HEK293 (cell line): Measurements from ENCODE around the gene CALM3.

ENCODE experiments used
- KLF1 ChIP-seq: fragments of 450-650 bp; formaldehyde crosslinking; IDR thresholded peaks from 2 replicates; pipeline ENCODE4 v1.5.1; 2016; ENCODE audit warnings: missing biosample characterization, missing genetic modification characterization
- RBAK ChIP-seq: fragments of 450-650 bp; formaldehyde crosslinking; IDR thresholded peaks from 2 replicates; pipeline ENCODE4 v1.5.1; 2016; ENCODE audit warnings: missing biosample characterization, missing genetic modification characterization
- SCRT2 ChIP-seq: fragments of 450-650 bp; formaldehyde crosslinking; IDR thresholded peaks from 2 replicates; pipeline ENCODE4 v1.5.1; 2016; ENCODE audit warnings: missing biosample characterization, missing genetic modification characterization
- ZBTB10 ChIP-seq: fragments of 450-650 bp; formaldehyde crosslinking; IDR thresholded peaks from 2 replicates; pipeline ENCODE4 v1.5.1; 2016; ENCODE audit warnings: missing biosample characterization, missing genetic modification characterization
- ZEB2 ChIP-seq: fragments of 450-650 bp; formaldehyde crosslinking; IDR thresholded peaks from 2 replicates; pipeline ENCODE4 v1.5.1; 2016; ENCODE audit warnings: missing biosample characterization, missing genetic modification characterization
- ZIC2 ChIP-seq: fragments of 450-650 bp; formaldehyde crosslinking; IDR thresholded peaks from 2 replicates; pipeline ENCODE4 v1.5.1; 2016; ENCODE audit warnings: missing biosample characterization, missing genetic modification characterization
- ZNF114 ChIP-seq: fragments of 450-650 bp; formaldehyde crosslinking; IDR thresholded peaks from 2 replicates; pipeline ENCODE4 v1.5.0; 2017; ENCODE audit warnings: missing biosample characterization, missing genetic modification characterization
- ZNF169 ChIP-seq: fragments of 450-650 bp; formaldehyde crosslinking; IDR thresholded peaks from 2 replicates; pipeline ENCODE4 v1.5.1; 2016; ENCODE audit warnings: missing biosample characterization, missing genetic modification characterization
- ZNF501 ChIP-seq: fragments of 450-650 bp; formaldehyde crosslinking; IDR thresholded peaks from 2 replicates; pipeline ENCODE4 v1.5.1; 2016; ENCODE audit warnings: missing biosample characterization, missing genetic modification characterization
- ZNF548 ChIP-seq: fragments of 450-650 bp; formaldehyde crosslinking; IDR thresholded peaks from 2 replicates; pipeline ENCODE4 v1.5.1; 2016; ENCODE audit warnings: missing biosample characterization, missing genetic modification characterization
- ZNF585B ChIP-seq: fragments of 450-650 bp; formaldehyde crosslinking; IDR thresholded peaks from 2 replicates; pipeline ENCODE4 v1.5.1; 2016; ENCODE audit warnings: missing biosample characterization, missing genetic modification characterization
- ZNF610 ChIP-seq: fragments of 450-650 bp; formaldehyde crosslinking; IDR thresholded peaks from 2 replicates; pipeline ENCODE4 v1.5.1; 2016; ENCODE audit warnings: missing biosample characterization, missing genetic modification characterization, borderline replicate concordance
- ZNF623 ChIP-seq: fragments of 450-650 bp; formaldehyde crosslinking; IDR thresholded peaks from 2 replicates; pipeline ENCODE4 v1.5.1; 2016; ENCODE audit warnings: missing biosample characterization, missing genetic modification characterization
- ZNF626 ChIP-seq: fragments of 450-650 bp; sonication (Bioruptor Pico); formaldehyde crosslinking; IDR thresholded peaks from 2 replicates; pipeline ENCODE4 v1.5.1; 2018; ENCODE audit warnings: missing biosample characterization, missing genetic modification characterization, inconsistent platforms
- ZNF664 ChIP-seq: fragments of 450-650 bp; formaldehyde crosslinking; IDR thresholded peaks from 2 replicates; pipeline ENCODE4 v1.5.1; 2016; ENCODE audit warnings: missing biosample characterization, missing genetic modification characterization
- TF ChIP-seq, protein P1 (sequence below): fragments of 450-650 bp; formaldehyde crosslinking; IDR thresholded peaks from 2 replicates; pipeline ENCODE4 v1.5.1; 2016; ENCODE audit warnings: missing biosample characterization, missing genetic modification characterization
- TF ChIP-seq, protein P2 (sequence below): fragments of 450-650 bp; formaldehyde crosslinking; conservative IDR thresholded peaks from 2 replicates; pipeline ENCODE4 v1.5.1; 2016; ENCODE audit warnings: low read depth, missing biosample characterization, missing genetic modification characterization
- TF ChIP-seq, protein P3 (sequence below): fragments of 450-650 bp; formaldehyde crosslinking; IDR thresholded peaks from 2 replicates; pipeline ENCODE4 v1.5.1; 2016; ENCODE audit warnings: missing biosample characterization, missing genetic modification characterization, borderline replicate concordance
- TF ChIP-seq, protein P4 (sequence below): sonication (generic); formaldehyde crosslinking; IDR thresholded peaks from 2 replicates; pipeline ENCODE4 v1.8.1; 2022; ENCODE audit warnings: mild to moderate bottlenecking, moderate library complexity, missing genetic modification reagents
- TF ChIP-seq, protein P5 (sequence below): fragments of 450-650 bp; IDR thresholded peaks from 2 replicates; pipeline ENCODE4 v1.5.1; 2018; ENCODE audit warnings: missing biosample characterization, mild to moderate bottlenecking, missing genetic modification characterization
- TF ChIP-seq, protein P6 (sequence below): fragments of 450-650 bp; formaldehyde crosslinking; IDR thresholded peaks from 2 replicates; pipeline ENCODE4 v1.5.1; 2016; ENCODE audit warnings: missing biosample characterization, missing genetic modification characterization

Gene CALM3

DNA sequence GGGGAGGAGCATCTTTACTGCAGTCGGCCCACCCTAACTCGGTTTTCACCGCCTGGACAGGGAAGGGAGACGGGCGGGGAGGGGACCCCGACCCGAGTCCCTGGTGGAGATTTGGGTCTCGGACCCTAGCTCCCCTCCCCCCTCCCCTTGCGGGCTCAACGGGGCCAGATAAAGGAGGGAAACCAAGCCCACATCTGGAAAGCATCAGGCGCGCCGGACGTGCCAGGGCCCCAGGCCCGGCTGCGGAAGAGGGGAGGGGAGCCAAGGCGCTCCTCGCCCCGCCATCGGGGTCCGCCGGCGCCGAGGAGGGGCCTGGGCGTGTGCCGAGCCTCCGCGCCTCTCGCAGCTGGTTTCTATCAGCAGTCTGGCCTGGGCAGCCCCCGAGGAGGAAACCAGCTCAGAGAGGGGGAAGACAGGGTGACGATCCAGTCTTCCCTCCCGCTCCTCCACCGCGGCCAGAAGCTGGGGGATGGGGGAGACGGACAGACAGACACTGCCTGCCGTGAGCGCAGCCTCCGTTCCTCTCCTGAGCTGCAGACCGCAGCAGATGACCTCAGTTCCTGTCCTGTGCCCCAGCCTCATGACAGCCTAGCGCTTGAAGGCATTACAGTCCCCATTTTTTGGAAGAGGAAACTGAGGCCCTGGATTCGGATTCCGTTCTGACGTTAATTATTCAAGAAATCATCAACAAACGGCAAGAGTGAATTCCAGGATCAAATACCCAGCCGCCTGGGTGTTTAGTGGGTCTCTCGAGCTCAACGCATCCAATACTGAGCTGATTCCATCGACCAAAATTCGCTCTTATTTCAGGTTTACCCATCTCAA is 38.4 kb downstream of the CALM3 start (continued):
- TF ChIP-seq, protein P1, sequence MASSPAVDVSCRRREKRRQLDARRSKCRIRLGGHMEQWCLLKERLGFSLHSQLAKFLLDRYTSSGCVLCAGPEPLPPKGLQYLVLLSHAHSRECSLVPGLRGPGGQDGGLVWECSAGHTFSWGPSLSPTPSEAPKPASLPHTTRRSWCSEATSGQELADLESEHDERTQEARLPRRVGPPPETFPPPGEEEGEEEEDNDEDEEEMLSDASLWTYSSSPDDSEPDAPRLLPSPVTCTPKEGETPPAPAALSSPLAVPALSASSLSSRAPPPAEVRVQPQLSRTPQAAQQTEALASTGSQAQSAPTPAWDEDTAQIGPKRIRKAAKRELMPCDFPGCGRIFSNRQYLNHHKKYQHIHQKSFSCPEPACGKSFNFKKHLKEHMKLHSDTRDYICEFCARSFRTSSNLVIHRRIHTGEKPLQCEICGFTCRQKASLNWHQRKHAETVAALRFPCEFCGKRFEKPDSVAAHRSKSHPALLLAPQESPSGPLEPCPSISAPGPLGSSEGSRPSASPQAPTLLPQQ (tag by site-specific recombination): peak; percentile 39; the same call in 1 of the 2 replicates
- TF ChIP-seq ZIC2 (tag by site-specific recombination) (no peak), ZEB2 (tag by site-specific recombination) (no peak), RBAK (tag by site-specific recombination) (no peak), ZNF623 (tag by site-specific recombination) (no peak), ZNF501 (no peak), ZBTB10 (tag by site-specific recombination) (no peak; the same call in 1 of the 2 replicates), SCRT2 (tag by site-specific recombination) (no peak), ZNF169 (tag by site-specific recombination) (no peak), ZNF585B (tag by site-specific recombination) (no peak), KLF1 (tag by site-specific recombination) (peak; percentile 77; the same call in 1 of the 2 replicates), ZNF664 (tag by site-specific recombination) (no peak), ZNF548 (tag by site-specific recombination) (no peak), ZNF626 (no peak), ZNF114 (no peak), ZNF610 (no peak)
- TF ChIP-seq, protein P2, sequence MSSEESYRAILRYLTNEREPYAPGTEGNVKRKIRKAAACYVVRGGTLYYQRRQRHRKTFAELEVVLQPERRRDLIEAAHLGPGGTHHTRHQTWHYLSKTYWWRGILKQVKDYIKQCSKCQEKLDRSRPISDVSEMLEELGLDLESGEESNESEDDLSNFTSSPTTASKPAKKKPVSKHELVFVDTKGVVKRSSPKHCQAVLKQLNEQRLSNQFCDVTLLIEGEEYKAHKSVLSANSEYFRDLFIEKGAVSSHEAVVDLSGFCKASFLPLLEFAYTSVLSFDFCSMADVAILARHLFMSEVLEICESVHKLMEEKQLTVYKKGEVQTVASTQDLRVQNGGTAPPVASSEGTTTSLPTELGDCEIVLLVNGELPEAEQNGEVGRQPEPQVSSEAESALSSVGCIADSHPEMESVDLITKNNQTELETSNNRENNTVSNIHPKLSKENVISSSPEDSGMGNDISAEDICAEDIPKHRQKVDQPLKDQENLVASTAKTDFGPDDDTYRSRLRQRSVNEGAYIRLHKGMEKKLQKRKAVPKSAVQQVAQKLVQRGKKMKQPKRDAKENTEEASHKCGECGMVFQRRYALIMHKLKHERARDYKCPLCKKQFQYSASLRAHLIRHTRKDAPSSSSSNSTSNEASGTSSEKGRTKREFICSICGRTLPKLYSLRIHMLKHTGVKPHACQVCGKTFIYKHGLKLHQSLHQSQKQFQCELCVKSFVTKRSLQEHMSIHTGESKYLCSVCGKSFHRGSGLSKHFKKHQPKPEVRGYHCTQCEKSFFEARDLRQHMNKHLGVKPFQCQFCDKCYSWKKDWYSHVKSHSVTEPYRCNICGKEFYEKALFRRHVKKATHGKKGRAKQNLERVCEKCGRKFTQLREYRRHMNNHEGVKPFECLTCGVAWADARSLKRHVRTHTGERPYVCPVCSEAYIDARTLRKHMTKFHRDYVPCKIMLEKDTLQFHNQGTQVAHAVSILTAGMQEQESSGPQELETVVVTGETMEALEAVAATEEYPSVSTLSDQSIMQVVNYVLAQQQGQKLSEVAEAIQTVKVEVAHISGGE (tag by site-specific recombination): no peak
- TF ChIP-seq, protein P3, sequence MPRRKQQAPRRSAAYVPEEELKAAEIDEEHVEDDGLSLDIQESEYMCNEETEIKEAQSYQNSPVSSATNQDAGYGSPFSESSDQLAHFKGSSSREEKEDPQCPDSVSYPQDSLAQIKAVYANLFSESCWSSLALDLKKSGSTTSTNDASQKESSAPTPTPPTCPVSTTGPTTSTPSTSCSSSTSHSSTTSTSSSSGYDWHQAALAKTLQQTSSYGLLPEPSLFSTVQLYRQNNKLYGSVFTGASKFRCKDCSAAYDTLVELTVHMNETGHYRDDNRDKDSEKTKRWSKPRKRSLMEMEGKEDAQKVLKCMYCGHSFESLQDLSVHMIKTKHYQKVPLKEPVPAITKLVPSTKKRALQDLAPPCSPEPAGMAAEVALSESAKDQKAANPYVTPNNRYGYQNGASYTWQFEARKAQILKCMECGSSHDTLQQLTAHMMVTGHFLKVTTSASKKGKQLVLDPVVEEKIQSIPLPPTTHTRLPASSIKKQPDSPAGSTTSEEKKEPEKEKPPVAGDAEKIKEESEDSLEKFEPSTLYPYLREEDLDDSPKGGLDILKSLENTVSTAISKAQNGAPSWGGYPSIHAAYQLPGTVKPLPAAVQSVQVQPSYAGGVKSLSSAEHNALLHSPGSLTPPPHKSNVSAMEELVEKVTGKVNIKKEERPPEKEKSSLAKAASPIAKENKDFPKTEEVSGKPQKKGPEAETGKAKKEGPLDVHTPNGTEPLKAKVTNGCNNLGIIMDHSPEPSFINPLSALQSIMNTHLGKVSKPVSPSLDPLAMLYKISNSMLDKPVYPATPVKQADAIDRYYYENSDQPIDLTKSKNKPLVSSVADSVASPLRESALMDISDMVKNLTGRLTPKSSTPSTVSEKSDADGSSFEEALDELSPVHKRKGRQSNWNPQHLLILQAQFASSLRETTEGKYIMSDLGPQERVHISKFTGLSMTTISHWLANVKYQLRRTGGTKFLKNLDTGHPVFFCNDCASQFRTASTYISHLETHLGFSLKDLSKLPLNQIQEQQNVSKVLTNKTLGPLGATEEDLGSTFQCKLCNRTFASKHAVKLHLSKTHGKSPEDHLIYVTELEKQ (tag by site-specific recombination): no peak
- TF ChIP-seq, protein P4, sequence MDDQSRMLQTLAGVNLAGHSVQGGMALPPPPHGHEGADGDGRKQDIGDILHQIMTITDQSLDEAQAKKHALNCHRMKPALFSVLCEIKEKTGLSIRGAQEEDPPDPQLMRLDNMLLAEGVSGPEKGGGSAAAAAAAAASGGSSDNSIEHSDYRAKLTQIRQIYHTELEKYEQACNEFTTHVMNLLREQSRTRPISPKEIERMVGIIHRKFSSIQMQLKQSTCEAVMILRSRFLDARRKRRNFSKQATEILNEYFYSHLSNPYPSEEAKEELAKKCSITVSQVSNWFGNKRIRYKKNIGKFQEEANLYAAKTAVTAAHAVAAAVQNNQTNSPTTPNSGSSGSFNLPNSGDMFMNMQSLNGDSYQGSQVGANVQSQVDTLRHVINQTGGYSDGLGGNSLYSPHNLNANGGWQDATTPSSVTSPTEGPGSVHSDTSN: no peak
- TF ChIP-seq, protein P5, sequence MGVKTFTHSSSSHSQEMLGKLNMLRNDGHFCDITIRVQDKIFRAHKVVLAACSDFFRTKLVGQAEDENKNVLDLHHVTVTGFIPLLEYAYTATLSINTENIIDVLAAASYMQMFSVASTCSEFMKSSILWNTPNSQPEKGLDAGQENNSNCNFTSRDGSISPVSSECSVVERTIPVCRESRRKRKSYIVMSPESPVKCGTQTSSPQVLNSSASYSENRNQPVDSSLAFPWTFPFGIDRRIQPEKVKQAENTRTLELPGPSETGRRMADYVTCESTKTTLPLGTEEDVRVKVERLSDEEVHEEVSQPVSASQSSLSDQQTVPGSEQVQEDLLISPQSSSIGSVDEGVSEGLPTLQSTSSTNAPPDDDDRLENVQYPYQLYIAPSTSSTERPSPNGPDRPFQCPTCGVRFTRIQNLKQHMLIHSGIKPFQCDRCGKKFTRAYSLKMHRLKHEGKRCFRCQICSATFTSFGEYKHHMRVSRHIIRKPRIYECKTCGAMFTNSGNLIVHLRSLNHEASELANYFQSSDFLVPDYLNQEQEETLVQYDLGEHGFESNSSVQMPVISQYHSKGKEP (tag by site-specific recombination): no peak
- TF ChIP-seq, protein P6, sequence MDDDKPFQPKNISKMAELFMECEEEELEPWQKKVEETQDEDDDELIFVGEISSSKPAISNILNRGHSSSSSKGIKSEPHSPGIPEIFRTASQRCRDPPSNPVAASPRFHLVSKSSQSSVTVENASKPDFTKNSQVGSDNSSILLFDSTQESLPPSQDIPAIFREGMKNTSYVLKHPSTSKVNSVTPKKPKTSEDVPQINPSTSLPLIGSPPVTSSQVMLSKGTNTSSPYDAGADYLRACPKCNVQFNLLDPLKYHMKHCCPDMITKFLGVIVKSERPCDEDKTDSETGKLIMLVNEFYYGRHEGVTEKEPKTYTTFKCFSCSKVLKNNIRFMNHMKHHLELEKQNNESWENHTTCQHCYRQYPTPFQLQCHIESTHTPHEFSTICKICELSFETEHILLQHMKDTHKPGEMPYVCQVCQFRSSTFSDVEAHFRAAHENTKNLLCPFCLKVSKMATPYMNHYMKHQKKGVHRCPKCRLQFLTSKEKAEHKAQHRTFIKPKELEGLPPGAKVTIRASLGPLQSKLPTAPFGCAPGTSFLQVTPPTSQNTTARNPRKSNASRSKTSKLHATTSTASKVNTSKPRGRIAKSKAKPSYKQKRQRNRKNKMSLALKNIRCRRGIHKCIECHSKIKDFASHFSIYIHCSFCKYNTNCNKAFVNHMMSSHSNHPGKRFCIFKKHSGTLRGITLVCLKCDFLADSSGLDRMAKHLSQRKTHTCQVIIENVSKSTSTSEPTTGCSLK (tag by site-specific recombination): no peak
